ENCODE results near the gene KRTDAP.

DNA sequence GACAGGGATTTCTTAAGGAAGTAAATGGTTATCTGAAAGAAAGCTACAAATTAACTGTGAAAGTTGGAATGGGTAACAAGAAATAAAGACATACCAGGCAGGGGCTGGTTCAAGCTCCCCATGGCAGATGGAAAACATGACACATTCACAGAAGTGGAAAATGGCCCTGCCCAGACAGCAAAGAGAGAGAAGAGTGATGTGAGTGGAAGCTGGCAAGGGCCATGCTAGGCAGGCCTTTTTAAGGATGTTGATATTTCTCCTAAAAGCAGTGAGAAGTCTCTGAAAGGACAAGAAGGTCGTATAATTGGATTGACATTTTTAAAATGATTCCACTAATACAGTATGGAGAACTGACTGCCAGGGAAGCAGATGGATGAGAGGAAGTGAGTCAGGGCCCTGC lies 45.5 kb downstream of the KRTDAP start:
- TF ChIP-seq SP1 (CRISPR knock-in tag; IDR thresholded peaks at IDR 0.05) (no peak), POLR2AphosphoS2 (IDR thresholded peaks at IDR 0.05; ENCODE audit: low read length) (no peak)
- TF ChIP-seq, protein P1, sequence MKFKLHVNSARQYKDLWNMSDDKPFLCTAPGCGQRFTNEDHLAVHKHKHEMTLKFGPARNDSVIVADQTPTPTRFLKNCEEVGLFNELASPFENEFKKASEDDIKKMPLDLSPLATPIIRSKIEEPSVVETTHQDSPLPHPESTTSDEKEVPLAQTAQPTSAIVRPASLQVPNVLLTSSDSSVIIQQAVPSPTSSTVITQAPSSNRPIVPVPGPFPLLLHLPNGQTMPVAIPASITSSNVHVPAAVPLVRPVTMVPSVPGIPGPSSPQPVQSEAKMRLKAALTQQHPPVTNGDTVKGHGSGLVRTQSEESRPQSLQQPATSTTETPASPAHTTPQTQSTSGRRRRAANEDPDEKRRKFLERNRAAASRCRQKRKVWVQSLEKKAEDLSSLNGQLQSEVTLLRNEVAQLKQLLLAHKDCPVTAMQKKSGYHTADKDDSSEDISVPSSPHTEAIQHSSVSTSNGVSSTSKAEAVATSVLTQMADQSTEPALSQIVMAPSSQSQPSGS (CRISPR knock-in tag; IDR thresholded peaks at IDR 0.05), result no peak

All from K562 (cell line).